ENCODE data around the gene SLC17A1.

The SLC17A1 gene

DNA sequence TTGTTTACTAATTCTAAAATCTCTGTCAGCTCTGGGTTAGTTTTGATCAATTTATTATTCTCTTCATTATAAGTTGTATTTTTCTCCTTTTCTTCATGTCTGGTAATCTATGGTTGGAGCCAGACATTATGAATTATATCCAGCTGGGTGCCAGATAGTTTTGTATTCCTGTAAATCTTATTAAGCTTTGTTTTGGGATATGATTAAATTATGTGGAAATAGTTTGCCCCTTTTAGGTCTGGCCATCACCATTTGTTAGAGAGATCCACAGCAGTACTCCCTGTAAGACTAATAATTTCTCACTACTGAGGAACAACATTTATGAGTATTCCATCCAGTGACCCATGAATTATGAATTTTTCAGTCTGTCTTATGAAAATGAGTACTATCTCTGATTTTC, 20.9 kb upstream of the SLC17A1 start:
- no peak for DNase-seq (ENCODE audit: low read depth)
- H3K4me3 ChIP-seq (ENCODE audit: low read length) = no peak overlapping the region
- TF ChIP-seq, protein P1, sequence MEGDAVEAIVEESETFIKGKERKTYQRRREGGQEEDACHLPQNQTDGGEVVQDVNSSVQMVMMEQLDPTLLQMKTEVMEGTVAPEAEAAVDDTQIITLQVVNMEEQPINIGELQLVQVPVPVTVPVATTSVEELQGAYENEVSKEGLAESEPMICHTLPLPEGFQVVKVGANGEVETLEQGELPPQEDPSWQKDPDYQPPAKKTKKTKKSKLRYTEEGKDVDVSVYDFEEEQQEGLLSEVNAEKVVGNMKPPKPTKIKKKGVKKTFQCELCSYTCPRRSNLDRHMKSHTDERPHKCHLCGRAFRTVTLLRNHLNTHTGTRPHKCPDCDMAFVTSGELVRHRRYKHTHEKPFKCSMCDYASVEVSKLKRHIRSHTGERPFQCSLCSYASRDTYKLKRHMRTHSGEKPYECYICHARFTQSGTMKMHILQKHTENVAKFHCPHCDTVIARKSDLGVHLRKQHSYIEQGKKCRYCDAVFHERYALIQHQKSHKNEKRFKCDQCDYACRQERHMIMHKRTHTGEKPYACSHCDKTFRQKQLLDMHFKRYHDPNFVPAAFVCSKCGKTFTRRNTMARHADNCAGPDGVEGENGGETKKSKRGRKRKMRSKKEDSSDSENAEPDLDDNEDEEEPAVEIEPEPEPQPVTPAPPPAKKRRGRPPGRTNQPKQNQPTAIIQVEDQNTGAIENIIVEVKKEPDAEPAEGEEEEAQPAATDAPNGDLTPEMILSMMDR (conservative IDR thresholded peaks at IDR 0.05; ENCODE audit: low read length) = no peak

DNA sequence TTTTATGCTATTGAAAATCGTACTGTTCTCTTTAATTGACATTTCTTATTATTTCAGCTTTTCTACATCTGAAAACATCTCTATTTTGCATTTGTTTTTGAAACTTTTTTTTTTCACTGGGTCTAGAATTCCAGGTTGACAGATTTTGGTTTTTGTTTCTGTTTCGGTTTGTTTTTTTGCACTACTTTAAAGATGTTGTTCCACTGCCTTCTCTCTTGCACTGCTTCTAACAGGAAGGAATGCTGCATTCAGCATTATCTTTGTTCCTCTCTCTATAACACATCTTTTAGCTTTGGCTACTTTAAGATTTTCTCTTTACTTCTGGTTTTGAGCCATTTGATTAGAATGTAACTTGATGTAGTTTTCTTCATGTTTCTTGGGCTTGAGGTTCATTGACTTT, 20.1 kb upstream of the SLC17A1 start:
- DNase-seq (ENCODE audit: low read depth) = no peak
- H3K4me3 ChIP-seq (ENCODE audit: low read length) = no peak overlapping the region
- TF ChIP-seq, protein P1 (conservative IDR thresholded peaks at IDR 0.05; ENCODE audit: low read length) = no peak

DNA sequence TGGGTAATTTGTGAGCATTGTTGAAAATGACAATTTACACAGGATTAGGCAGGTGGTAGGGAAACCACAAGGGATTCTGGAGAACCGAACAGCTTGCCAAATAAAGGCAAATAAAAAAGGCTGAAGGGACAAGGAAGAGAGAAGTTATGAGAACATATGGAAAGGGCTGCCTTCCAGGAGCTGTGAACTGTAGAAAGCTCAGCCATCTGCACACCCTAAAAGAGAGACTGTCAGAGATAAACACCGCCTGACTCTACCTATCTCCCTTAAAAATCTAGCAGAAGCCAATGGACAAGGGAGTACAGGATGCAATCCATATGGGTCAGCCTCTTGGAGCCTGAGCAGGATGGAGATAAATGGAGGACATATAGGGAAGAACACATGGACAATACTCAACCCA, 12.7 kb upstream of the SLC17A1 start:
- no peak for DNase-seq (ENCODE audit: low read depth)
- TF ChIP-seq, protein P1 (conservative IDR thresholded peaks at IDR 0.05; ENCODE audit: low read length) = no peak

DNA sequence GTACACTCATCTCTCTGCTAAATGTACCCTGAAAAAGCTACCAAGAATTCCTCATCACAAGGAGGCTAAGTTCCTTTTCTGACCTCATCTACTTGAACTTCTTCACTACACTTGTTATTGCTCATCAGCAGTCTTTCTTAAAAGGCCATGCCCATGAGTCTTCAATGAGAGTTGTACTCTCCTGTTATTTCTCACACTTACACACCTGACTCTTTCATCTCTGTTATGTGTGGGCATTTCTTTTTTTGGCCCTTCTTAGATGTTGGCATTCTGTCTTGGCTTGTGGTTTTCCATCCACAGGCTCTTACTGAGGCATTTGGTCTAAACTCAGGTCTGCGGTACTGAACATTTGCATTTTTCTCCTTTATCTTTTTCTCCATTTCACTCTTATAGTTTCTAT, 10.7 kb upstream of the SLC17A1 start:
- TF ChIP-seq, protein P1 (conservative IDR thresholded peaks at IDR 0.05; ENCODE audit: low read length) = no peak
- no peak overlapping the region for H3K4me3 ChIP-seq (ENCODE audit: low read length)
- DNase-seq (ENCODE audit: low read depth) = no peak

More for the DNA sequence above, 12.7 kb upstream of the SLC17A1 start:
- H3K4me3 ChIP-seq (ENCODE audit: low read length) = no peak overlapping the region

DNA sequence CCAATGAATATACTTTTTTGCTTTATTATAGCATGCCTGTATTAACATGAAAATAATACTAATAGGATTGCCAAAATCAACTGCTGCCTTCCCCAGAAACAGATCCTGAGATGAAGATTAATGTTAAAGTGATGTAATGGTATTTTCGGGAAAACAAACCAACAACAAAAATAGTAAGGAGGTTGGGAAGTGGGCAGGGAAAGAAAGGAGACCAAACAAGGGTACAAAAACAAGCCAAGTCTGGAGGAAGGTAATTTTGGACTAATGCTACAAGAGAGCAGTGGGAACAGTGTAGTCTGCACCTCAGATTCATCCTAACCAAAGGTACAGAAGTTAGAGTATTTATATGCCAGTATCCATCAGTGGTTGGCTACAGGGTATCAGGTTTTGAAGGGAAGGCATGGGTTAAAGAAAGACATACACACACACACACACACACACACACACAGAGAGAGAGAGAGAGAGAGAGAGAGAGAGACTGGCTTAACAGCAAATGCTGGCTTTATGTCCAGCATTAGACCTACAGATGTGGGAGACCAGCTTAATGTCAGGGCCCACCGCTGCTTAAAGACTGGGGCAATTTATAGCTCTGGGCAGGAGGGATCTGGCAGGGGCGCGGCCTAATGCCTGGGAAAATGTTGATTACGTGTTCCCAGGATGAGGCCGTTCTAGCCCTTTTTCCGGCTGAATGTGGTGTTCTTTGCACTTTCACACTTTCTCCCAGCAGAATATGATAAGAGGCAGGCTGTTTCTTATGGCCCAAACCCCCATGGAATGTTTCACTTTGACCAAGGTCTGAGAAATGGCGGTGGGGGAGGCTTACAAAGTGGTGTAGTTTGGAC, 3.8 kb upstream of the SLC17A1 start:
- no peak overlapping the region for H3K4me3 ChIP-seq (ENCODE audit: low read length)
- no peak for DNase-seq (ENCODE audit: low read depth)
- TF ChIP-seq, protein P1 (conservative IDR thresholded peaks at IDR 0.05; ENCODE audit: low read length) = no peak

GRCh38 chr6:25834950-25835349, 3.1 kb upstream of the SLC17A1 start:
- TF ChIP-seq, protein P1 (conservative IDR thresholded peaks at IDR 0.05; ENCODE audit: low read length) = no peak
- H3K4me3 ChIP-seq (ENCODE audit: low read length) = no peak overlapping the region
- no peak for DNase-seq (ENCODE audit: low read depth)

DNA sequence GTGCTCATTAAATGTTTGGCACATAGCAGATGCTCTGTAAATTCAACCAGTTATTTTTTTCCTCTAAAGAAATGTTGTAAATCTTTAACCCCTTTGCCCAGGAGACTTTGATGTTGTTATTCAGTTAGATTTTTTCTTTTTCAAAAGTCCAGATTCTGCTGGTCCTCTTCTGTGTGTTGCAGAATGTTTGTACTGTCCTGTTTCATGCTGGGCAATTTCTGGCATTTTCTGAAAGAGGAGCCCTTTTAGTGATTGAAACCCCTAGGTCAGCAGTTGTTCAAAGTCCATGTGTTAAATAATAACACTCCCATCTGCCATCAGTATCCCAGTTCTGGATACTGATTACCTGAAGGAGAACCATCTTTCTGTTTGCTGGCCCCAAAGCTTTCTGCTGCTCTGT, 1.3 kb upstream of the SLC17A1 start:
- DNase-seq (ENCODE audit: low read depth) = no peak
- no peak overlapping the region for H3K4me3 ChIP-seq (ENCODE audit: low read length)
- TF ChIP-seq, protein P1 (conservative IDR thresholded peaks at IDR 0.05; ENCODE audit: low read length) = no peak

All from AG10803 (cell line).